HepG2 (cell line): ENCODE results near the gene ZNF48. TPM values are rescaled to one million over a fixed set of nuclear protein-coding genes. Genes with fewer than 3 reads are reported as not detected.

Experiments
- GATA4 ChIP-seq: sonication (generic); IDR thresholded peaks from 2 replicates; pipeline ENCODE4 v1.6.1; 2016; ENCODE audit warnings: antibody characterized with exemption, low read depth, borderline replicate concordance
- KDM3A ChIP-seq: IDR thresholded peaks from 2 replicates; pipeline ENCODE4 v1.6.1; 2018; ENCODE audit warnings: low read depth, missing compliant biosample characterization
- PHF20 ChIP-seq: sonication (generic); formaldehyde crosslinking; IDR thresholded peaks from 2 replicates; pipeline ENCODE4 v1.5.0; 2020; ENCODE audit warnings: mild to moderate bottlenecking, missing genetic modification reagents
- POLR2AphosphoS5 ChIP-seq: IDR thresholded peaks from 2 replicates; pipeline ENCODE4 v1.6.1; 2012; ENCODE audit warnings: low read depth, low read length
- PRDM15 ChIP-seq: sonication (generic); formaldehyde crosslinking; IDR thresholded peaks from 2 replicates; pipeline ENCODE4 v1.4.0; 2020; ENCODE audit warnings: missing genetic modification reagents
- REL ChIP-seq: sonication (generic); formaldehyde crosslinking; conservative IDR thresholded peaks from 2 replicates; pipeline ENCODE4 v1.8.0; 2022; ENCODE audit warnings: mild to moderate bottlenecking, missing genetic modification reagents, moderate library complexity
- SCMH1 ChIP-seq: sonication (generic); formaldehyde crosslinking; IDR thresholded peaks from 2 replicates; pipeline ENCODE4 v1.9.0; 2021; ENCODE audit warnings: missing genetic modification reagents, mild to moderate bottlenecking, borderline replicate concordance
- SRSF9 ChIP-seq: fragments of 200-400 bp; formaldehyde crosslinking; IDR thresholded peaks from 2 replicates; pipeline ENCODE4 v1.6.1; 2018; ENCODE audit warnings: borderline replicate concordance, mild to moderate bottlenecking, low read depth, low read length; ENCODE audit not compliant: insufficient read depth, poor library complexity, severe bottlenecking
- U2AF1 ChIP-seq: fragments of 200-400 bp; formaldehyde crosslinking; optimal IDR thresholded peaks from 2 replicates; pipeline ENCODE3; 2017; ENCODE audit warnings: mild to moderate bottlenecking, low read depth, low read length
- ZBTB46 ChIP-seq: sonication (generic); formaldehyde crosslinking; IDR thresholded peaks from 2 replicates; pipeline ENCODE4 v1.4.0; 2020; ENCODE audit warnings: mild to moderate bottlenecking, missing genetic modification reagents, borderline replicate concordance
- ZFYVE20 ChIP-seq: sonication (generic); formaldehyde crosslinking; IDR thresholded peaks from 2 replicates; pipeline ENCODE4 v1.8.0; 2023; ENCODE audit warnings: low read depth, mild to moderate bottlenecking, moderate library complexity, missing genetic modification reagents, borderline replicate concordance
- ZMYM4 ChIP-seq: sonication (generic); formaldehyde crosslinking; IDR thresholded peaks from 2 replicates; pipeline ENCODE4 v1.8.1; 2023; ENCODE audit warnings: mild to moderate bottlenecking, missing genetic modification reagents
- ZNF274 ChIP-seq: sonication (generic); formaldehyde crosslinking; IDR thresholded peaks from 2 replicates; pipeline ENCODE4 v1.5.1; 2020; ENCODE audit warnings: mild to moderate bottlenecking, missing genetic modification reagents
- ZNF30 ChIP-seq: sonication (generic); formaldehyde crosslinking; IDR thresholded peaks from 2 replicates; pipeline ENCODE4 v1.5.0; 2020; ENCODE audit warnings: mild to moderate bottlenecking, missing genetic modification reagents
- ZNF335 ChIP-seq: sonication (generic); formaldehyde crosslinking; IDR thresholded peaks from 2 replicates; pipeline ENCODE4 v1.4.0; 2020; ENCODE audit warnings: missing genetic modification reagents
- ZNF441 ChIP-seq: sonication (generic); formaldehyde crosslinking; IDR thresholded peaks from 2 replicates; pipeline ENCODE4 v1.7.0; 2021; ENCODE audit warnings: missing genetic modification reagents, borderline replicate concordance
- ZNF546 ChIP-seq: sonication (generic); formaldehyde crosslinking; conservative IDR thresholded peaks from 2 replicates; pipeline ENCODE4 v1.8.1; 2023; ENCODE audit warnings: mild to moderate bottlenecking, missing genetic modification reagents
- ZNF713 ChIP-seq: sonication (generic); formaldehyde crosslinking; IDR thresholded peaks from 2 replicates; pipeline ENCODE4 v1.4.0; 2020; ENCODE audit warnings: mild to moderate bottlenecking, missing genetic modification reagents
- ZNF75D ChIP-seq: sonication (generic); formaldehyde crosslinking; IDR thresholded peaks from 2 replicates; pipeline ENCODE4 v1.8.1; 2023; ENCODE audit warnings: missing genetic modification reagents, mild to moderate bottlenecking, borderline replicate concordance
- ZNF781 ChIP-seq: sonication (generic); formaldehyde crosslinking; IDR thresholded peaks from 2 replicates; pipeline ENCODE4 v1.5.1; 2020; ENCODE audit warnings: borderline replicate concordance, mild to moderate bottlenecking, missing genetic modification reagents; ENCODE audit errors: not compliant biosample characterization
- ZSCAN30 ChIP-seq: sonication (generic); formaldehyde crosslinking; IDR thresholded peaks from 2 replicates; pipeline ENCODE4 v1.5.0; 2020; ENCODE audit warnings: mild to moderate bottlenecking, missing genetic modification reagents
- ZSCAN31 ChIP-seq: sonication (generic); formaldehyde crosslinking; IDR thresholded peaks from 2 replicates; pipeline ENCODE4 v1.5.0; 2020; ENCODE audit warnings: low read depth, mild to moderate bottlenecking, missing genetic modification reagents
- polyA plus RNA-seq, 8 experiments: library from polyadenylated mRNA; depleted of rRNA in 3 of 8; stranded (reverse) in 7 of 8; unstranded in 1 of 8; fragments of >200 nt; fragmentation: Illumina TruSeq in 4 of 8; extraction: Trizol in 4 of 8; gene quantifications; 2 replicates each; pipeline versions ENCODE4 v1.2.1 to v1.2.3, GENCODE V29; 2011 to 2016; ENCODE audit warnings: low read depth in 4 of 8, missing spikeins in 1 of 8, mixed read lengths in 1 of 8; ENCODE audit not compliant: insufficient read depth in 1 of 8
- total RNA-seq, 5 experiments: library from RNA; depleted of rRNA; stranded (reverse); fragments of >200 nt; fragmentation: Illumina TruSeq; extraction: Trizol; gene quantifications; 2 replicates each; pipeline ENCODE4 v1.2.3, GENCODE V29; 2016; ENCODE audit warnings: low read depth in 1 of 5
- TF ChIP-seq, protein P1 (sequence below), 2 experiments: fragments of 450-650 bp in 1 of 2; sonication (generic) in 1 of 2; formaldehyde crosslinking; IDR thresholded peaks; 2 replicates each; pipeline versions ENCODE4 v1.5.0 to v1.8.0; 2020 to 2022; ENCODE audit warnings: mild to moderate bottlenecking in 1 of 2, missing genetic modification reagents in 1 of 2

ZNF48 gene
- total and polyA plus RNA-seq, 2 of the 13 experiments (the other 11 are each of a cell fraction or from before 2014, with no cell fraction given) = 9.9 to 12.3 TPM

DNA sequence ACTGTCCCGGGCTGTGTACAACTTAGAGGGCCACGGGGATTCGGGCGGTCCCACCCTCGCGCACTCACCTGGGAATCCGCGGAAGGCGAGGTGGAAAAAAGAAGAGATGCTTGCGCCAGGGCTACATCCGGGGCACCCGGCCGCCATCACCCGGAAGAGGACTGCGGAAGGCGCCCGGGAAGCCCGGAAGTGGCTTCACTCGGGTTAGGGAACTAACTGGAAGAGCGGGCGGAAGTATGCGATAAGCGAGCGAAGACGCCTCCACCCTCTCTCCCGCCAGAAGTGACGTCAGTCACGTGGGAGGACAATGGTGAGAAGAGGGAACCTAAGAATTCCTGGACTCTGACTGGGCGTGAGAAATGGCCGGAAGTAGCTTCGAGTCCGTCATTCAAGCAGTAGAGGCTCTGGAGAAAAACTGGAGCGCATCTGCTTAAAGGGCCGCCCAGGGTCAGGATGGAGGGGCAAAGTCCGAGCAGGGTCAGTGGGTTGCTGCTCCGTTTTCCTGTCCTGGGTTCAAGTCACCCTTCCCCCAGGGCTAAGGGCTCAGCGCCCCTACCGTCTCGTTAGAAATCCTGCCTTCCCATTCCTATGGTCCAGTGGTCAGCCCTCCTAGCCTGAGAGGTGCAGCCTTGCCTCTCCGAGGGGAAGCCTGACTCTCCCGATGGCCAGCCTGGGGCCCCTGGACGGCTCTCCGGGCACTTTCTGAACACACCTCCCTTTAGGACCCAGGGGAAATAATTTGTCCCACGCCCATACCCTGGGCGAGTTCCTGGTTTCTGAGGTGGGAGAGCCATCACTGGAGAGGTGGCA lies 39.9 kb upstream of the ZNF48 start, which contains the start of gene CD2BP2 (continued):
- TF ChIP-seq, protein P1, sequence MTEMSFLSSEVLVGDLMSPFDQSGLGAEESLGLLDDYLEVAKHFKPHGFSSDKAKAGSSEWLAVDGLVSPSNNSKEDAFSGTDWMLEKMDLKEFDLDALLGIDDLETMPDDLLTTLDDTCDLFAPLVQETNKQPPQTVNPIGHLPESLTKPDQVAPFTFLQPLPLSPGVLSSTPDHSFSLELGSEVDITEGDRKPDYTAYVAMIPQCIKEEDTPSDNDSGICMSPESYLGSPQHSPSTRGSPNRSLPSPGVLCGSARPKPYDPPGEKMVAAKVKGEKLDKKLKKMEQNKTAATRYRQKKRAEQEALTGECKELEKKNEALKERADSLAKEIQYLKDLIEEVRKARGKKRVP (CRISPR knock-in tag; IDR thresholded peaks at IDR 0.05) = peak in 1 of 2 experiments; percentile 75; a peak in 2 of 4 replicates
- TF ChIP-seq ZSCAN30 (CRISPR knock-in tag) (peak; percentile 63; the same call in 1 of the 2 replicates), ZNF30 (CRISPR knock-in tag) (no peak), ZNF441 (CRISPR knock-in tag) (peak; percentile 33; the same call in 1 of the 2 replicates), ZNF335 (peak; percentile 67; the same call in 1 of the 2 replicates), ZSCAN31 (CRISPR knock-in tag) (peak; percentile 6; the same call in 1 of the 2 replicates), PRDM15 (peak; percentile 91), ZFYVE20 (CRISPR knock-in tag) (no peak), ZNF713 (no peak), REL (CRISPR knock-in tag) (0 out of 2 replicates have a peak, but pooled peaks have one; percentile 83), SRSF9 (no peak), KDM3A (no peak; the same call in 1 of the 2 replicates), ZNF546 (CRISPR knock-in tag) (0 out of 2 replicates have a peak, but pooled peaks have one; percentile 12), PHF20 (CRISPR knock-in tag) (peak; percentile 91), ZBTB46 (peak; percentile 81; the same call in 1 of the 2 replicates), SCMH1 (no peak), ZNF75D (no peak), ZNF274 (CRISPR knock-in tag) (no peak; the same call in 1 of the 2 replicates), POLR2AphosphoS5 (peak; percentile 48), ZNF781 (CRISPR knock-in tag) (peak; percentile 83), GATA4 (peak; percentile 50; the same call in 1 of the 2 replicates), ZMYM4 (CRISPR knock-in tag) (peak; percentile 75), U2AF1 (peak; percentile 96)
